ENCODE measurements around the gene CHMP4B.

- TF ChIP-seq CTCF (IDR thresholded peaks at IDR 0.05) (no peak), POLR2A (IDR thresholded peaks at IDR 0.05) (no peak)
These were observed 24.5 kb downstream of the CHMP4B start for GRCh38 chr20:33835615-33836172.
